ACHN (cell line): ENCODE results near the gene IDUA.

Experiments
- DNase-seq: peaks from one replicate; pipeline ENCODE4 v3.0.0-alpha.2; 2015
- in situ Hi-C: cut with HindIII; loops from 2 replicates; pipeline ENCODE4 v1.10.0; 2017; ENCODE audit warnings: low sequenced_read_pairs, low pct_ligation_motif_present, low pct_unique_long_range_greater_than_20kb

Gene IDUA

DNA sequence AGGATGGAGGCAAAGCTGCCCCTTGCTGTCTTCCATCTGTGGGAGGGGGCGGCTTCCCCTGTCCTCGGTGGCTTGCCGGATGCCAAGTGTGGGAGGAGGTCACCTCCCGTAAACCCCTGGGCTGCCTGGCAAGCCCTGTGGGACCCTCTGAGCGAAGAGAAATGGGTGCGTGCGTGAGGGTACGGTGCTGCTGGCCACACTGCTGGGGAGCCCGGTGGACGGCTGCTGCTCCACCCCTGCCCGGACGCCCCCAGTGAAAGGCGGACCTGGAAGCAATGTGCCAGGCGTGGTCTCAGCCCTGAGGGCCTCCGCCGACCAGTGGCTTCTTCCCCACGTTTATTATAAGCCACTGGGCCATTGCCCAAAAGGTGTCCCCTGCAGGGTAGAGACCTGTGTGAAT lies 4.6 kb upstream of the IDUA start:
- DNase-seq: no peak
- in situ Hi-C loops: no loop called here

DNA sequence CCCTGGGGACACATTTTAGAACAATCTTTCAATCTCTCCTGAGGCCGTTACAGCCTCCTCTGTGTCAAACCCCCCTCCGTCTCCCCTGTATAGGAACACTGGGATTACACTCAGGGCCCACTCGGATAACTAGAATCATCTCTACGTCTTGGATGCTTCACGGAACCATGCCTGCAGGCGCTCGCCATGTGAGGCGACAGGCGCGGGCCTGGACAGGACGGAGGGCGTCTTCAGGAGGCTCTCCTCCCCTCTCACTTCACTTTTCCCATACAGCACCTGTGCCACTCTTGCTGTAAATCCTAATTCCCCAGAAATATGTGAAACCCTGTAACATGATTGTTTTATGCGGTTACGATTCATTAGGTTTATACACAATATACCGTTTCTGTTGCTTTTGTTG lies 4.0 kb upstream of the IDUA start:
- no peak for DNase-seq
- in situ Hi-C loops: no loop called here

DNA sequence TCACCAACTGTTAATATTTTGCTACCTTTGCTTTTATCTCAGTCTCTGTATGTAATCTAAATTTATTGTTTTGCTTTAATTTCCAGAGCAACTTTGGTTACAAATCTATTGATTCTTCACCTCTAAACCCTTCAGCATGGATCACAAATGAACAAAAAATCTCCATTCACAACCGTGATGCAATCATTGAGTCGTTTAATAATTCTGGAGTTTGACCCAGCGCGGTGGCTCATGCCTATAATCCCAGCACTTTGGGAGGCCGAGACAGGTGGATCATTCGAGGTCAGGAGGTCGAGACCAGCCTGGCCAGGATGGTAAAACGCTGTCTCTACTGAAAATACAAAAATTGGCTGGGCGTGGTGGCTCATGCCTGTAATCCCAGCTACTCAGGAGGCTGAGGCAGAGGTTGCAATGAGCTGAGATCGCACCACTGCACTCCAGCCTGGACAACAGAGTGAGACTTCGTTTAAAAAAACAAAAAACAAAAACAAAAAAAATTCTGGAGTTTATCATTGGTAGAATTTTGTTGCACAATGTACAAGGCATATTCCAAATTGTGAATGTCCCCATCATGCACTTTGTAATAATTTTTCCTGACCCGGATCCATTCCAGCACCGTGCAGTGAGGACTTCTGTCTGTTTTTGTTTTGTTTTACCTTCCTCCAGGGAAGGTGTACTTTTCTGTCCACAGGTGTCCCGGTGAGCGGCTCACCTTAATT lies 2.3 kb upstream of the IDUA start:
- DNase-seq: no peak
- in situ Hi-C loops: no loop called here

DNA sequence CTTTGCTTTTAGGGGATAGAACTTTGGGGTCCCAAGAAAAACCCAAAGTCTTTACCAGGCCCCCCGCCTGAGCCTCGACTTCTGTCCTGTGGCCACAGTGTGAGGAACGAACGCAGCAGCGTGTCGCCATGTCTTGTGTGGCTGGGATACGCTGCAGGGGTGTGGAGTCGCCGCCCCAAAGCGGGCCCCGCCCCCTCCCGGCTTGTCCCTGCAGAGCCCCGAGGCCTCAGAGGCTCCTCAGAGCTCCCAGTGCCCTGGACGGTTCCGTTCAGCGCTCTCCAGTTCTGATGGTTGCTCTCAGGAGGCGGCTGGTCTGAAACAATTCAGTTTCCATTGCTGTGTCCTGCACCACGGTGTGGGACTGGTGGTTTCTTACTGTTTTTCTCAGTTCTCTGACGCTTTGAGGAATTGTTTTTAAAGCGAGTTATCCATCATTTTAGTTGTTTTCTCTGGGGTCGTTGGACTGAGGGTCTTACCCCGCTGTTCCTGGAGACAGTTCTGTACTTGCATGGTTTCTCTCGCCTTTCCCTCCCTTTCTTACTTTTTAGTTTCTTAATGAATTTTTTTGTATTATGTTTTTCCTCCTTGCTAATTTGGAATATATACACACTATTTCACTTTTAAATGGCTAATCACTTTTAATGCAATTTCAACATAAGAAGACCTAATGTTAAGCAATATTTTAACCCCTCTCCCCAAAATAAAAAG lies 1.6 kb upstream of the IDUA start:
- DNase-seq: no peak
- in situ Hi-C loops: no loop called here

DNA sequence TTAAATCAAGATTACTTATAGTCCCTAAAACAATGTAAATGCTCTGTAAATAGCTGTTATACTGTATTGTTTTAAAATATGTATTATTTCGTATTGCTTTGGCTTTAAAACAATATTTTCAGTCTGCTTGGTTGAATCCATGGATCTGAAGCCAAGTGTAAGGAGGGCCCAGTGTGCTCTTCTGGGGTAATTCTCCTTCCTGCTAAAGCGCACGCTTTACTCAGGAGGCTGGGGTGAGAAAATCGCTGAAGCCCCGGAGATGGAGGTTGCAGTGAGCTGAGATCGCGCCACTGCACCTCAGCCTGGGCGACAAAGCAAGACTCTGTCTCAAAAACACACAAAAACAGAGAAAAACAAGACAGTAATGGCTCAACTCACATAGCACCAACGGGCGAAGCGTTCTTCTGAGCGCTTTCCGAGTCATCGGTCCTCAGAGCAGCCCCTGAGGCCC lies 391 bp upstream of the IDUA start:
- in situ Hi-C loops: no loop called here
- DNase-seq: peak; percentile 29

DNA sequence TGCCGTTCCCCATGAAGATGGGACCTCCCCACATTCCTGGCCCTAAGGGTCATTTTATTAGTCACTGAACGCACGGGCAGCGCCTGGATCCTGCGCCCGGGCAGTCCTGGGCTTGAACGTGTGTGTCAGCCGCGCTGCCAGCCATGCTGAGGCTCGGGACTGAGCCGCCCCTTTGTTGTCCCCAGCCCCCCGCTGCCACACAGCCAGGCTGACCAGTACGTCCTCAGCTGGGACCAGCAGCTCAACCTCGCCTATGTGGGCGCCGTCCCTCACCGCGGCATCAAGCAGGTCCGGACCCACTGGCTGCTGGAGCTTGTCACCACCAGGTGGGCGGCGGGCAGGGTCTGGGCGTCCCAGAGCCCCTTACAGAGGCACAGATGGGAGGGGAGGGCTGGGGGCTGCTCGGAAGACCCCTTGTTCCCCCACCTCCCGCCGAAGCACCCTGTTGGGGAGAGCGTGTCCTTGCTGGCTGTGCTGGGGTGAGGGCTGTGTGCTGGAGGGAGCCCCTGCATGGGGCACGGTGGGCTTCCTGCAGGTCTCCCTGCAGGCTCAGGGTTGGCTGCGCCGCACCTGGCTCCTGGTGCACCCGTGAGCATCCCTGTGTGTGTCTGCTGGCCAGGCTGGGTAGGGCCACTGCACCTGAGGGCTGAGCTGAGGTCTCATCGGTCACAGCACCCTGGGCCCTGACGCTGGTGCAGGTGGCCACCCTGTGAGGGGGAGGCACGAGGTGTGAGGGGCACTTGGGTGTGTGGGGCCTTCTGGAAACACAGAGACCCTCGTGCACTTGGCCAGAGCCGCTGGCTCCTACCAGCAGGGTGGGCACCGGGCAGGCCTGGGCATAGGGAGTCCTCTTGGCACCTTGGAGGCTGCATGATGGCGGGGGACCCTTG lies 1.0 kb downstream of the IDUA start:
- DNase-seq: peak; percentile 88
- in situ Hi-C loops: no loop called here

DNA sequence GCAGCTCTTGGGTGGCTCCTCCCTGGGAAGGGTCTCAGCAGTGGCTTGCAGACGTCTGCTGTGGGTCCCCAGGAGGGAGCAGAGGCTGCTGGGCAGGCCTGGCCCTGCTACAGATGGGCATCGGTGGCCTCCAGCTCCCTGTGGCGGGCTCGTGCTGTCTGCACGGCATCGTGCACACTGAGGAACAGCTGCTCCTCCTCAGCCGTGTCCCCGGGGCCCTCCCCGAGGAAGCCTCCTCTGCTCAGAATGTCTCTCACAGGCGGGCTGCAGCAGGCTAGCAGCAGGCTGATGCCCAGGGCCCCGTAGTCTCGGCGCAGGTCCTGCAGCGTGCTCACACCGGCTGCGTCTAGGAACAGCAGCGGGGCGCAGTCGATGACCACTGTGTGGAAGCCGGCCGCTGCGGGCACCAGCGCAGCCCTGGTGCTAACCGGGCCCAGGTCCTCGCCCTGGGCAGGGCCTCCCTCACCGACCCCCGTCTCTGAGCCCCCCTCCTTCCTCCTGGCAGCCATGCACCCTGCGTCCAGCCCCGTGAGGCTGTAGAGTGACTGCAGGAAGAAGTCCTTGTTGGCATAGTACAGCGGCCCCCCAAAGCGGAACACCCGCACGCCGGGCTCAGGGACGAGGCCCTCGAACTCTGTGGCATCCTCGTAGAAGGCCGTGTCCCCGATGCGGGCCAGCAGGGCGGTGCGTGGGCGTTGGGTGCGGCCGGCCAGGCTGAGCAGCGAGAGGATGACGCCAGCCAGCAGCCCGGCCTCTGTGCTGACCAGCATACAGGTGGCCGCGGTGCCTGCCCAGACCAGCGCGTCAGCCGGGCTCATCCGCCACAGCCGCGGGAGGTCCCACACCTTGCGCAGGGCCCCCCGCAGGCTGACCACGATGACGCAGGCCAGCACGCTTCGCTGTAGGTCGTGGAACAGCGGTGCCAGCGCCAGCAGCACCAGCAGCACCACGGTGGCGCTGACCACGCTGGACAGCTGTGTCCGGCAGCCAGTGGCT lies 2.2 kb downstream of the IDUA start:
- DNase-seq: no peak
- in situ Hi-C loops: no loop called here

DNA sequence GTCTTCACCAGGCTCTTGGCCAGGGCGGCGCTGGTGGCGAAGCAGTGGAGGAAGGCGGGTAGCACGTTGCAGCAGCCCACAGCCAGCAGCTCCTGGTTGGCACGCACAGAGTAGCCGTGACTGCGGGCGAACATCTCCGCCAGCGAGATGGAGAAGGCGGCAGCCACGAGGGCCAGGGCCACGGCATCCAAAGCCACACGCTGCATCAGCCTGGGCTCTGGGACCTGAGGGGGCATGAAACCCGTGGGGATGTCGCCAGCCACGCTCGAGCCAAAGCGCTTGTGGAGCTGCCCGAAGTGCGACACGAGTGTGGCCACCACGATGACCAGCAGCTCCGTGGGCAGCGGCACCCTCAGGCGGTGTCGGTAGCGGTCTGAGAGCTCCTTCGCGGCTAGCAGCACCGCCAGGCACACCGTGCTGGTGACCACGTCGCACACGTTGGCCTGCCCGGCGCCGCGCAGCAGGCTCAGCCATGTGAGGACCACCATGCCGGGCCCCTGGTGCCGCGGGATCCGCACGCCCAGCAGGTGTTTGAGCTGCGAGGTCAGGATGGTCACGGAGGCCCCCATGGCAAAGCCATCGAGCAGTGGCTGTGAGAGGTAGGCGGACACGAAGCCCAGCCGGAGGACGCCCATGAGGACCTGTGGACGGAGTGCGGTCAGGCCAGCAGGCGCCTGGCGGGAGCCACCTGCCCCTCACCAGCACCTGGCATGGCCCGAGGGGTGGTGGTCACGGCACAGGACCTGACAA lies 3.1 kb downstream of the IDUA start:
- in situ Hi-C loops: no loop called here
- no peak for DNase-seq

DNA sequence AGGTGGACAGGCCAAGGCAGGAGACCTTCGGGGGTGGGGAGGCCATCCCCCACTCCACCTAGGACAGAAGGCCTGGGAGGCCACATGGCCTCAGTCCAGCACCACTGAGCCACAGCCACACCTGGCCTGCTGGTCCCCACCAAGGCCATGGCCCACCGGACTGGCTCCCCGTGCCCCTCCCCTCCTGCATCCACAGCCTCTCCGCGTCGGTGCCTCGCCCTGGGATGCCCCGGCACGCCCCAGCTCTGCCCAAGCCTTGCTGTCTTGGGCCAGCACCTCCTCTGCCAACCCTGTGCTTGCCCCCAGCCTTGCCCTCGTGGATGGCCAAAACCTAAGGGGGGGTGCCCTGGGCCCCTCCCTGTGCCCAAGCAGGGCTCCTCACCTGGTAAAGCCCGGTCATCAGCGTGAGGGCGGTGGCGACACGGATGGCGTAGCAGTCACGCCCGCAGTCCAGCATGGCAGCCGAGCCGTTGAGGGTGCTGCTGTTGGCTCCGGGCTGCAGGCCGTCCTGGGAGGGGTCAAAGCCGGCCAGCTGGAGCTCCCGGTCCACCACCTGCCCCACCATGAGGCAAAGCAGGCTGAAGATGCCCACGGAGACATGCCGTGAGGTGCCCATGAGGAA lies 4.0 kb downstream of the IDUA start:
- DNase-seq: no peak
- in situ Hi-C loops: no loop called here

DNA sequence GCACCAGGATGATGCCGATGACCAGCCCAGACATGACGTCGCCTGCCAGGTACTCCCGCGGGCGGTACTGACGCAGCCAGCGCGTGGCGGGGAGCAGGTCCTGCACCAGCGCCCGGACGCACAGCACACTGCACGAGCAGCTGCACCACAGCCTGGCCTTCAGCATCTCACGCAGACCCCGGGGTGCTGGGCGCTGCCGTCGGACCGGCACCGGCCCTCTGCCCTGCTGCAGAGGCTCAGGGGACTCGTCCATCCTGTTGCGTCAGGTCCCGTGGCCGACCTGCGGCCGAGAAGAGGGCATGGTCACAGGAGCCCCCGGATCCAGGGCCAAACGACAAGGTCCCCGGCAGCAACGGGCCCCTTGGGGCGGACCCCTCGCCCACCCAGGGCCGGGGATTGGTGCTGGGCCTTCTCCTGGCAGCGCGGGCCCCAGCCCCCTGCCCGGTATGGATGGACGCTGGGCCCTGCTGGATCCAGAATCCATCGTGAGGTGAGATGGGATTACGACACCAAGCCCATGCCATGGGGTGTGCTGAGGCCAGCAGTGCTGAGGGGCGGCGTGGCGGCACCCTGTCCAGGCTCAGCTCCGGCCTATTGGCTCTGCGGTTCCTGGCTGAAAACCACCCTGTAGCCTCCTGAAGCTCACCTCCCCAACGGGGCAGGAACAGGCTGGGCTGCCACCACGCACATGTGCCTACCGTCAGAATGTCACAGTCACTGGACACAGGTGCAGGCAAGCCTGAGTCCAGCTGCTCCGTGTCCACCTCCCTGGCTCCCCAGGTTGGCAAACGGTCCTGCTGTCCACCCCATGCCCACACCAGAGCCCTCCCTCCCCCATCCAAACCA lies 4.8 kb downstream of the IDUA start:
- in situ Hi-C loops: no loop called here

DNA sequence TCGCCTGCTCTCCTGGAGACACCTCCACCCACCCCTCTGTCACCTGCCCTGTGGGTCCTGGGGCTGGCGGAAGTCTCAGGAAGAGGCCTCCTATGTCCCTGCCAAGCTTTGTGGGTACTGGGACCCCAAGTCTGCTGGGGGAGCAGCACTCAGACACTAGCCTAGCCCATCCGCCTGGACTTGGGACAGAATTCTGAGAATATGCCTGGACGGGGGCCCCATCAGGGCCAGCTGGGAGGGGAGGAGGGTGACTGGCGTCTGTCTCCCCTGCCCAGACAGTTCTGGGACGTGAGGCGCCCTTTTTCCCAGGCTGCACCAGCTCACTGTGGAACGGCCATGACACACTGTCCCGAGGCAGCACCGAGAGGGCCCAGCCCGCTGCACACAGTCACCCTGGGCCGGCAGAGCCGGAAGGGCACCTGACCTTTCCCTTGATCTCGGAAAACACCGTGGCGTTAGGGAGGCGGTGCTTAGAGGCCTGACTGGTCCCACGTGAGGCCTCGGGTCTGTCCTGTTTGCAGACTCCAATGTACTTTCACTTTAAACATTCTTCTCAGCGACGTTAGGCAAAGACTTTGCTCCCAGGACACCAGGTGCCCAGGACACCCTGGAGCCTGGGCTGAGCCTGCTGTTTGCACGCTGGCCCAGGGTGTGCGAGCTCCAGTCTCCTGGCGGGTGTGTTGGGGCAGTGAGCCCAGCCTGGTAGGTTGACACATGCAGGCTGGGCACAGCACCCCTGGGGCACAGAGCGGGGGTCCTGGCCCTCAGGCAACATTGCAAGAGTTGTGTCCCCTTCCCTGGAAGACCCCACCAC lies 5.7 kb downstream of the IDUA start:
- in situ Hi-C loops: no loop called here
- peak; percentile 80 for DNase-seq

More for the DNA sequence above, 4.8 kb downstream of the IDUA start:
- DNase-seq: no peak

DNA sequence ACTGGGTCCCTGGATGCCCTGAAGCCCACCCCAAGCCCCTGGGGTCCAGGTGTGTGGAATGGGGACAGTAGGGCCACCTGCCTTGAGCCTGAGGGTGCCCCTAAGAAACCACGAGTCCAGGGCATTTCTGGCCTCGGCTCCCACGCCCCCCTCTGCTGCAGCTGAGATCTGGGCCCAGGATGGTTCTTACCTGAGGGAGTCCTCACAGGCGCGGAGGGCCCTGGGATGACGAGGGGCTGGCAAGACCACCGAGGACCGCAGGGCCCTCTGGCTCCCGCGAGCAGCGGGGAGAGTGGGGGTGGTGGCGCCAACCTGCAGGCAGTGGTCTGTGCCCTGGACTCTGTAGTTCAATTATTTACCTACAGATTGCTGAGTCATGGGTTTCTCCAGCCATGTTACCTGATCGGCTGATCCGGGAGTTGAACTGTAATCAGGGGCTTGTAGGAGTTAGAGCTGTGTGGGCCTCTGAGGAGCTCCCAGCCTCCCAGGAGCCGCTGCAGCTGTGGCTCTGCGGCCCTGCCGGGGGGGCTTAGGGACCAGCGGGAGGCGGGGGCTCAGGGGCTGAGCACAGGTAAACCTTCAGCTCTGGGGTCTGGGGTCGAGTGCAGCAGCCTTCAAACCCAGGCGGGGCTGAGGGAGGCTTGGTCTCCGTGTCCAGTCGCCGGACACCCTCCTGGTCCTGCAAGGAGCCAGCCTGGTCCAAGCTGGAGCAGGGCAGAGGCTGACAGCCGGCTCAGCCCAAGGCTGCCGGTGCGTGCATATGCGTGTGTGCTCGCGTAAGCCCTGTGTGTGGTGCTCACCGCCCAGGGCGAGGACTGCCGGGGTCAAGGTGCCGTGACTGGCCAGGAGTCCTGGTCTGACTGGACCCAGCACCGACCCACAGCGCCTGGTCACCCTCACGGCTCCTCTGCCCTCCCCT lies 6.5 kb downstream of the IDUA start, which contains the start of gene SLC26A1:
SLC26A1 (minus strand) TSS at position 294 of the 919 bp plus-strand sequence. CDS start 1,701 bp downstream, outside the sequence.
- peak; percentile 58 for DNase-seq
- in situ Hi-C loops: no loop called here

DNA sequence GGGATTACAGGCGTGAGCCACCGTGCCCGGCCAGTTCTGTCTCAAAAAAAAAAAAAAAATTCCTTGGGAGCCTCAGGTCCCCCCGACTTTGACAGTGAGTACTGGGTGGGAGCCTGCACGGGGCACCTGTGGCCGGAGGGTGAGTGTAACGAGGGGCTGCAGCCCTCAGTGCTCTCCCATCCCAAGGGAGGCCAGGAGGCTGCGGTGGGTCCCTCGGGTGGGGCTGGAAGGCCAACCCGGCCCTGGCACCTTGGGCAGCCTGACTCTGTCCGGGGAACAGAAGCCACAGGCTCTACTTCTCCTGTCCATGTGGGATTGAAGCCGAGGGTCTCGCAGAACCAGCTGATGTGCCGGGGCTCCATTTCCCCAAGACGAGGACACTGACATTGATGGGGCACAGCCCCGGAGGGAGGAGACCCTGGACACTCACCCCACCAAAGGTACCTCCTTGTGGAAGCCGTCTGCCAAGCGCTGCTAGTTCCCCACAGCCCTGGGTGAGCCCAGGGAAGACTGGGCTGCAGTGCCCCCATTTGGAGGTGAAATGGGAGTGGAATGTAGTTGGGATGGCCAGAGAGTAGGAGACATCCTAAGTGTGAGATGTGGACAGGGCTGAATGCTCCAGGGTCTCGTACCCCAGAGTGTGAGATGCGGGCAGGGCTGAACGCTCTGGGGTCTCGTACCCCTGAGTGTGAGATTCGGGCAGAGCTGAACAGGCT lies 8.6 kb downstream of the IDUA start:
- no peak for DNase-seq
- in situ Hi-C loops: no loop called here
